Erythroblast (primary cell): Measurements from ENCODE around the gene DPYSL3.

ENCODE experiments used
- GATA1 ChIP-seq: IDR thresholded peaks from 2 replicates; pipeline ENCODE4 v1.6.1; 2011; ENCODE audit warnings: low read depth, mild to moderate bottlenecking, control low read depth, low read length, moderate library complexity
- POLR2A ChIP-seq: IDR thresholded peaks from 2 replicates; pipeline ENCODE4 v1.6.1; 2011; ENCODE audit warnings: mild to moderate bottlenecking, low read length

GRCh38 chr5:147532156-147532555 lies 22.3 kb upstream of the DPYSL3 start:
- TF ChIP-seq POLR2A: no peak
- TF ChIP-seq GATA1: no peak
